Measurements from ENCODE around the gene DVL2.

DVL2 gene
- 5.0 to 38.4 (median 23.7) reads per million in 18 experiments for total RNA-seq

- DNase-seq, result peak; percentile 92 to 95
Measured at GRCh38 chr17:7234083-7234951, at the start of gene DVL2. TSS of gene DVL2 (minus strand) at chr17:7234517. CDS start at chr17:7234262, 255 bp downstream.

- peak in 1 of 2 donors; percentile 36 for DNase-seq
Measured at GRCh38 chr17:7283471-7284216, 49.3 kb upstream of the DVL2 start.

- peak; percentile 24 to 35 for DNase-seq
Measured at GRCh38 chr17:7282752-7283321, 48.5 kb upstream of the DVL2 start.

- no peak for DNase-seq
Measured at GRCh38 chr17:7281953-7282751, 47.8 kb upstream of the DVL2 start.

- peak; percentile 94 to 95 for DNase-seq
Measured at GRCh38 chr17:7281074-7281952, 47.0 kb upstream of the DVL2 start, which contains the start of gene SLC2A4. TSS of gene SLC2A4 (plus strand) at chr17:7281718. CDS start at chr17:7281935, 217 bp downstream.

GRCh38 chr17:7280519-7281073, 46.3 kb upstream of the DVL2 start:
- DNase-seq, result peak; percentile 80 to 83

GRCh38 chr17:7279448-7279847, 45.1 kb upstream of the DVL2 start:
- no peak for DNase-seq

- no peak for DNase-seq
Measured at GRCh38 chr17:7266784-7267183, 32.5 kb upstream of the DVL2 start.

GRCh38 chr17:7263801-7264078, 29.4 kb upstream of the DVL2 start:
- DNase-seq, result no peak

GRCh38 chr17:7262935-7263800, 28.9 kb upstream of the DVL2 start:
- DNase-seq, result peak; percentile 37 to 44

- no peak for DNase-seq
Measured at GRCh38 chr17:7262192-7262934, 28.0 kb upstream of the DVL2 start, which contains the start of gene CLDN7. TSS of gene CLDN7 (minus strand) at chr17:7262478. CDS start at chr17:7262043, 435 bp downstream.

- no peak for DNase-seq
Measured at GRCh38 chr17:7261379-7262191, 27.3 kb upstream of the DVL2 start.

GRCh38 chr17:7260651-7261378, 26.5 kb upstream of the DVL2 start:
- DNase-seq, result no peak

GRCh38 chr17:7260151-7260550, 25.8 kb upstream of the DVL2 start:
- no peak for DNase-seq

GRCh38 chr17:7259555-7259889, 25.2 kb upstream of the DVL2 start:
- DNase-seq, result no peak

- DNase-seq, result peak; percentile 87 to 90
Measured at GRCh38 chr17:7258731-7259554, 24.6 kb upstream of the DVL2 start.
